G401.6 (cell line): ENCODE results near the gene IL4.

Experiments
- FAIRE-seq: peaks from 2 replicates; lab custom pipeline; 2012; peaks lifted over from hg19 to GRCh38; lab: Jason Lieb, UNC

IL4 gene

DNA sequence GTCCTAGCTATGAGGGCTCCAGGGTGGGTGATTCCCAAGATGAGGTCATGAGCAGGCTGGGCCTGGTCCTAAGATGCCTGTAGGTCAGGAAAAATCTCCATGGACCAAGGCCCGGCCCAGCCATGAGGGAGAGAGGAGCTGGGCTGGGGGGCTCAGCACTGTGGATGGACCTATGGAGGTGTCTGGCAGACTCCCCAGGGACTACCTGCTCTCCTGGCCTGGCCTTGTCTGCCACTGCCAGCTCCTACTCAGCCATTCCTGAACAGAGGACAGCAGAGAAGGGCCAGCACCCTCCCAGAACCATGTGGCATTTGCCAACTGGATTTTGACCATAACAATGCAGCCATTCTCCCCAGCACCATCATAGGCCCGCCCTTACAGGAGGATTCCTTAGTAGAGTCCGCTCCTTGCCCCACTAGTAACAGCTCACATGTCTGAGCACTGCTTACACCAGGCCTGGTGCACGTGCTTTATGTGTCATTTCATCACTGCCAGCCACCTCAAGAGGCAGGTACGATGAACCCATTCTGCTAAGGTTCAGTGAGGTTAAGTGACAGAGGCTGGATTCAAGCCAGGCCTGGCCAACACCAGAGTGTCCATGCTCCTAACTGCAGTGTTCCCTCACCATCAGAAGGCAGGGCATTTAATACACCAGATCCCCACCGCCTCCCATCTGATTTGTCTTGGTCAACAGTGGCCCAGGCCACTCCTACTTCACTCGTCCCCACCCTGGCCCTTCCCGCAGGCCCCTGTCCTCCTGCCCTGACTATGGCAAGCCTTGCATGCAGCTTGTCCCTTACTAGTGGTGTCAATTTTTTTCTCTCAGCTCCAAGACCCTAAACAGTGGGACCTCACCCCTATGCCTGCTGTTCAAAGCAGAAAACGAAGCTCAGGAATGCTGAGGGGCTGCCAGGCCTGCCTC is 15.1 kb upstream of the IL4 start:
- FAIRE-seq: no peak

DNA sequence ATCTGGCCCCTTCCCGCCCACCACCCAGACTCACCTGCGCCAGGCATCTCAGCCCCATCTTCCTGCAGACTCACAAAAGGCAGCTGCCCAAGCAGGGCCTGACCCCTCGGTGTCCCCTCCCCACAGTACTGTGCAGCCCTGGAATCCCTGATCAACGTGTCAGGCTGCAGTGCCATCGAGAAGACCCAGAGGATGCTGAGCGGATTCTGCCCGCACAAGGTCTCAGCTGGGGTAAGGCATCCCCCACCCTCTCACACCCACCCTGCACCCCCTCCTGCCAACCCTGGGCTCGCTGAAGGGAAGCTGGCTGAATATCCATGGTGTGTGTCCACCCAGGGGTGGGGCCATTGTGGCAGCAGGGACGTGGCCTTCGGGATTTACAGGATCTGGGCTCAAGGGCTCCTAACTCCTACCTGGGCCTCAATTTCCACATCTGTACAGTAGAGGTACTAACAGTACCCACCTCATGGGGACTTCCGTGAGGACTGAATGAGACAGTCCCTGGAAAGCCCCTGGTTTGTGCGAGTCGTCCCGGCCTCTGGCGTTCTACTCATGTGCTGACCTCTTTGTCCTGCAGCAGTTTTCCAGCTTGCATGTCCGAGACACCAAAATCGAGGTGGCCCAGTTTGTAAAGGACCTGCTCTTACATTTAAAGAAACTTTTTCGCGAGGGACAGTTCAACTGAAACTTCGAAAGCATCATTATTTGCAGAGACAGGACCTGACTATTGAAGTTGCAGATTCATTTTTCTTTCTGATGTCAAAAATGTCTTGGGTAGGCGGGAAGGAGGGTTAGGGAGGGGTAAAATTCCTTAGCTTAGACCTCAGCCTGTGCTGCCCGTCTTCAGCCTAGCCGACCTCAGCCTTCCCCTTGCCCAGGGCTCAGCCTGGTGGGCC is 13.9 kb upstream of the IL4 start:
- FAIRE-seq: no peak

DNA sequence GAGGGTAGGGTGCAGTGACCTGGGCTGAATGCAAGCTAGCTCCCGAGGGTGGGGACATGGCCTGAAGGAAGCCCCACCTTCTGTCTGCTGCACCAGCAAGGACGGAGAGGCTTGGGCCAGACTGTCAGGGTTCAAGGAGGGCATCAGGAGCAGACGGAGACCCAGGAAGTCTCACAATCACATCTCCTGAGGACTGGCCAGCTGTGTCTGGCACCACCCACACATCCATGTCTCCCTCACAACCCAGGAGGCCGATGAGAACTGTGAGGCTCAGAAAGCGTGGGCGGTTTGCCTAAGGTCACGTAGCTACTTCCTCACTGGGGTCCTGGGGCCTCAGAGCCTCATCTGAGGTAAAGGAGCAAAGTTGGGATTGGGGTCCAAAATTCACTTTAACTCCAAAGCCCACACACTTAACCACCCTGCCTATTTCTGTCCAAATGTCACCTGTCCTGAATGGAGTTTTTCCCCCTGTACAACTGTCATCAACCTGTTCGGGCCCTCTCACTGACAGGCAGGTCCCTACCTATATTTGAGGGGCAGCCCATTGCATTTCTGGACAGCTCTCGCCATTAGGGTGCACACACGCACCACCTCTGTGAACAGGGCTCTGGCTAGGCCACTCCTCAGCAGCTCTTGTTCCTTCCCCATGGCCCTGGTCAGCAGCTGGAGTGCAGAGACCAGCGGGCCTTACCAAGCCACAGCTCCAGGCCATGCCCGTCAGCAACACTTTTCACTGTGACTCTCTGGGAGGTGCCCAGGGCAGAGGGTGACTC is 12.4 kb upstream of the IL4 start:
- FAIRE-seq: no peak

DNA sequence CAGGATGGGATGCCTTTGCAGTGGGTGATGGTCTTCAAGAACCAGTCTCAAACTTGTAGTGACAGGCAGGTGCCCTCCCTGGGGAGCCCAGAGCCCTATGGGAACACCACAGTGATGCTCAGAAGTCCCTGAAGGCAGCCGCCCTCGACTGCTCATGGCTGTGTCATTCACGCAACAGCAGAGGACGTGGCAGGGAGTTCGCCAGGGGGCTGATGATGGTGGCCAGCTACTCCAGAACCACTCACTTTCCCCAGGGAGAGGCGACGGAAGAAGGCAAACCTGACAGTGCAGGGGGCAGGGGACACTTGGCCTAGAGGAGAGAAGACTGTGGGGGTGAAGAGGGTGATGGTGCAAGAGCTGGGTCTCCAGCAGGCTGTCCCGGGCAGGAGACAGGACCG is 11.8 kb upstream of the IL4 start:
- FAIRE-seq: no peak

DNA sequence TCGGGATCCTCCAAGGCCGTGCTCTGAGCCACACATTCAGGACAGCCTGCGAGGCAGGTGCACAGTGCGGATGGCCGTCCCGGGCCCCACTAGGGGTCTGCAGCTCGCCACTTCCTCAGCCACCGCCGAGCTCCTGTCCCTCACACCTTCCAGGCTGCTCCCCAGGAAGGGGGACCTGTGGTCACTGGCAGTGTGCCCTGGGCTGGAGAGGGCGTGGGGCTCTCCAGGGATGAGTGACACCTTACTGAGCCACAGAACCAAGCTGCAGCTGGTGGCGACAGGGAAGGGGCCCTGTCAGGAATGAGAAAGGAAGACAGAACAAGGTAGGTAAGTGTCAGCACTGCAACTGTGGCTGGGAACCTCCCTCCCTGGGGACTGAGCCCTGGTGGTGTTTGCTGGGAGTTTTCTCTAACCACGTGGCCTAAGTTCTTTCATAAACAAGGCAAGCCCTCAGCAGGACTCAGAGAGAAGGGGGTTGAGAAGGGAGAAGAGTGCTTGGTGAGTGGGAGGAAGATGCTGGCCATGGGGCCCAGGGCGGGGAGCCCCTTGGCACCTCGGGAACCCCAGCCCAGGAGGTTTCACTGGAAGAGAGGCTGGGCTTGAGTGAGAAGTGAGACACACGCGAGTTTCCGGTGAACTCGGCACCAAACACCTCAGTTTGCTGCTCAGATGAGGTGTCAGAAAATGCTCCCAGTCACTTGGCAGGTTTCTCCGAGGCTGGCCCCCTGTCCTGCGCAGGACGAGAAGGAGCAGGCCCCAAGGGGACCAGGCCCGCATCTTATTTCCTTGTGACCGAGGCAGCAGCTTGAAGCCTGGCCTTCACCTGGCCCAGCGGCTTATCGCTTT is 10.6 kb upstream of the IL4 start:
- FAIRE-seq: no peak

DNA sequence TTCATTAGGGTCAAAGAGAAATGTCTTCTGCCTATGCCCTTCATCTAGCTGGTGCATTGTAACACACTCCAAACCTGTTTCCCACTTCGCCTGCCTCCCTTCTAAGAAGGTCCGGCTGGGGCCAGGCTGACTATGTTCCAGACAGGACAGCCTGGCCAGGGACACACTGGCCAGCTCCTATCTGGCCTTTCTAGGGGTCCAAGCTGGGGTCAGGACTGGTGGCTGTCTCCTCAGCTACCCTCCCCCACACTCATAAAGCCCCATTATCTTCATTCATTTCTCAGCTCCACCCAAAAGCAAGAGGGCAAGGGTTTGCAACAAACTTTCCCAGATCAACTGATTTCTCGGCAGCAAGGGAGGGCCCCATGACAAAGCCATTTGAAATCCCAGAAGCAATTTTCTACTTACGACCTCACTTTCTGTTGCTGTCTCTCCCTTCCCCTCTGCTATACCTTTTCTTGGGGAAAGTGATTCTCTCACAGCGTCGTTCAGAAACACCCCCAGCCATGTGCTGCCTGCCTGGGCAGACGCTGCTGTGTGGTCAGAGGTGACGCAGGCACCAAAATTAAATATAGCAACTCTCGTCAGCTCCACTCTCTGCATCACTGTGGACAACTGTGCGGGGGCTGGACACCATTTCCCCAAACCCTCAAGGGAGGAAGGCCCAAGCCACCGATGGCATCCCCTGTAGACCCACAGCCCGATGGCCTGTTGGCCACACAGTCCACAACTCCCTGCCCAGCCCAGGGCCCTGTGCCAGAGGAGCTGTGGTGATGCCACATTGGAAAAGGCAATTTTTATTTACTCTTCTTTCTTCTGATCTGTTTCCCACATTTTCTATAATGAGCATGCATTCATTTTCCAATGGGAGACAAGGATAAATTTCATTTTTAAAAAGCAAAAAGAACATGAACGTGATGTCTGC is 9.8 kb upstream of the IL4 start:
- no peak for FAIRE-seq

DNA sequence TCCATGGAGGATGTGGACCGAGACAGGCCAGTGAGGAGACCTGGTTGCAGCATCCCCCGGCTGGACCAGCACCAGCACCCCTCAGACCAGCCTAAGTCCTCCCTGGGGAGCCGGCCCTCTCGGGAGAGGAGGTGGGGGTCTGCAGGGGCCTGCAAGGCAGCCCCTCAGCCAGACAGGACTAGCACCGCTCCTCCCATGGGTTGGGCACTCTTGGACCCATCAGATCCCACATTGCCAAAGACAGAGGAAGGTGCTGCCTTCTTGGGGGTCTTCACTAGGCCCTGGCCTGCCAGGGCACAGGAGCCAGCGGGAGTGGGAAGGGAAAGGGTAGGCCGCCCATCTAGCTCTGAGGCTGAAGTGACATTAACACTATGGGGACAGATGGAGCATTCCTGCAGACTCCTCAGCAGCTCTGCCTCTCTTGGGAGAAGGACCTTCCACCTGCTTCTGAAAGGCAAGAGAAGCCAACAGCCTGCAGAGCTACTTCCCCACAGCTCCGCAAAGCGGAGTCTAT is 9.0 kb upstream of the IL4 start:
- no peak for FAIRE-seq

DNA sequence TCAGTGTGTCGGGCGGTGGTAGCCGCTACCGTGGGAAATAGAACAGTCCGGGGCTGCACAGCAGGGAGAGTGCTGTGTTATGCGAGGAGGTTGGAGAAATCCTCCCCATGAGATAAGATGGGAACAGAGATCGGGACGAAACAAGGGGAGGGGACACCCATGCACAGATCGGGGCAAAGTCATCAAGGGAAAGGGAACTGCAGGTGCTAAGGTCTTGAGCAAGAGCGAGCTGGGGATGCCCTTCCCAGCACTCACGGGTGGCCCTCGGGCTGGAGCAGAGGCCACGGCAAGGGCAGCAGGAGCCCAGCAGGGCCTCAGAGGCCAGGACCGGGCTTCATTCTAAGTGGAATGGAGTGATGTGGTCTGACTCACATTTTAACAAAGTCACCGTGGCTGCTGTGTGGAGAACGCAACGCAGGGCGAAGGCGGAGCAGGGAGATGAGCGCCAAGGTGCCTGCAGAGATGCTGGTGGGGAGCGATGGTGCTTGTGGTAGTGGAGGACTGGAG is 8.2 kb upstream of the IL4 start:
- FAIRE-seq: no peak

DNA sequence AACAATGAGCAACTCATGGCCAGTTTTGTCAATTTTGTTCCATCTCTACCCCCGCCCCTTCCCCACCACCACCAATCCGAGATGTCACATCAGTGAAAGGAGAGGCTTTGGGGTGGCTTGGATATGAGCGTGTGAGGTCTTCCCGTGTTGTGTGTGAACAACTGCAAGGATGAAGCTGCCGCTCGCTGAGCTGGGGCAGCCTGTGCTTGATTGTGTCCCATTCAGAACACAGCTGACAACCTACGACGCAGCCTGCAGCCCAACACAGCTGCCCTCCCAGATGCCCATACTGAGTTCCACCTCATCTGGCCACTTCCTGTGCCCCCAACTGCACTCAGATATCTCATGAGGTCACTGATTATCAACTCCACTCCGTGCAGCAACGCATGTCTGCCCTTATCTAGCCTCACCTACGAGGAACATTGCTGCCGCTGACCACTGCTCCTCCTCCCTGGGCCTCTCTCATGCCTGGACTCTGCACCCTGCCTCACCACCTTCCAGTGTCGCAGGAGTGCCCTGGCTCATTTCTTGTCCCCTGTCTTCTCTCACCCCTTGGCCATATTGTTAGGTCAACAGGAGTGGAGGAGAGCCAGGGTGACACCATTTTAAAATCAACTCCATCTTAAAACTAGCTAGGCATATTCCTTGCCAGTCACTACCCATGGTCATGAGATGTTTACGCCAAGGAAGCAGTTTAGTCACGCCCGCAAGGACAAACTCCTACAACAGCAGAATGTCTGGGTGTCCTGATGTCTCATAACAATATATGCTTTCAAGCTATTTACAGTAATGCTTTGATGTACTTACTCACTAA is 7.3 kb upstream of the IL4 start:
- no peak for FAIRE-seq

DNA sequence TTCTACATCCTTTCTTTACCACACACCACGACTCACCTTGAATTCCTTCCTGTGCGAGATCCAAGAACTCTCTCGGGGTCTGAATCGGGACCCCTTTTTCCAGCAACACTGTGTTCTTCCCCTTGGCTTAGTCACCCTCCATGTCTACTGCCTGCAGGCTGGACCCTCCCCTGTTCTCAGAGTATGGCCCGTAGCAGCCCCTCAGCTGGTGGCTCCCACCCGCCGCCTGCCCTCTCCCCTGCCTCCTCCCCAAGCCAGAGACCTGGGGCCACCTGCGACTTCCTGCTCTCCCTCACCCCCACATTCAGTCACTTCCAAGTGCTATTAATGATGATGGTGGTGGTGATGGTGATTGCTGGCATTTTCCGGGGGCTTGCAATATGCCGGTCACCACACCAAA is 6.5 kb upstream of the IL4 start:
- no peak for FAIRE-seq

DNA sequence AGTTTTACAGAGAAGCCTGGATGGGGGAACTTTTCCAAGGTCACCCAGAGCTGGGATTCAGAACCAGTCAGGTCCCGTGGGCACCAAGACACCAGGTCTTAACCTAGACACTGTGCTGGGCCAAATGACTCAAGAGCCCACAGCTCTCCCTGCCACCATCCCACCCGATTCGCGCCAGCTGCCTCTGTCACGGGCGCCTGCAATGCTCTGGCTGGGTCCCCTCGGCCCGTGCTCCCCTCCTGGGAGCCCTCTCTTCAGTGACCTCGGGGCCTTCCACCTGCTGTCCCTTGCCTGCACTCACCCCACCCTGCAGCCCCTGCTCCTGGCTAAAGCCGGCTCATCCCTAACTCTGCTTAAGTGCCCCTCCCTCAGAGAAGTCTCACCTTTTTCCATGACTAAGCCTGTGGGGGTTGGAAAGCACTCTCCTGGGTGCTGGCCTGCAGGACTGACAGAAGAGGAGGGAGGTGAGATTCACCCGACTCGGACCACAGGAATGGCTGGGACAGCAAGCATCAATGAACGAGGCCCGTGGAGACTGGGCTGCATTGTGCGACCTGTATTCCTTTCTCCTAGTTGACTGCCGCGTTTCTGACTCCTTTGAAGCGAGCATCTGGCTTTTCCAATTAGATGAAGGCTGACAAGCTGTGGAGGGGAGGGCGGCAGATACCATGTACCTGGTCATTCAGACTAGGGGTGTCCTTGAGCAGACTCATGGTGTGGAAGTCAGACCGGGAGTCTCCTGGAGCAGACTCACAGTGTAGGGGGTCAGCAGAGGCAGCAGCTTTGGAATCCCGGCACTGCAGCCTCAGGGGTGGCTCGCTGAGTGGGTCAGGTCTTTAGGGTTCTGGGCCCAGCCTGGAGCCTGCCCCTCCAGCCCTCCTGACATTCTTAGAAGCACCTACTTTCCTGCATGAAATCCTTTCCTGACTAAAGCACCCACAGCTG is 5.8 kb upstream of the IL4 start:
- no peak for FAIRE-seq

DNA sequence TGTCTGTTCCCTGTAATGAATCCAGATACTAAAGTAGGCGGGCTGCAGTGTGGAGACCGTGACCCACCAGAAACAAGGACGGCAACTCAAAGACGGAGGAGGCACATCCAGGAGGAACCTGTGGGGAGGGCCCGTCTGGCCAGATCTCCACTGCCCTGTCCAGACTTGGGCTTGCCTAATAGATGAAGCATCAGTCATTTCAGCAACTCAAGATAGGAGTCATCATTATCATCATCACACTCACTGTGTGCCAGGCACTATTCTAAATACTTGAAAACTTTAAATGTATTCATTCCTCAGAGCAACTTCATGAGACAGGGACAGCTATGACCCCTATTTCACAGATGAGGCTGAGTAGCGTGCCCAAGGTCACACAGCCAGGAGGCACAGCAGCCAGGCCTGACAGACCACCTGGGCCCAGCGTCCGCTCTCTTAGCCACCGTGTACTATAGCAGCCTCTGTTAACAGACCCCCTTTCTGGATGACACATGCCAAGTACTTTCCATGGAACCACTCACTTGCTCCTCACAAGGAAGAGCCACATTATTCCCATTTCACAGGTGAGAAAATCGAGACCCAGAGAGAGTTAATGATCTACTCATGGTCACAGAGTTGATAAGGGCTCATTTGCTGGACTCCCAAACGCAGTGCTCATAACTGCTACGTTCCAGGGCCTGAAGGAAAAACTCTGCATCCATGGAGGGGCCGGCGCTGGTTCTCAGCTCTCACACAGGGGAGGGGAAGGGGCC is 4.9 kb upstream of the IL4 start:
- no peak for FAIRE-seq

DNA sequence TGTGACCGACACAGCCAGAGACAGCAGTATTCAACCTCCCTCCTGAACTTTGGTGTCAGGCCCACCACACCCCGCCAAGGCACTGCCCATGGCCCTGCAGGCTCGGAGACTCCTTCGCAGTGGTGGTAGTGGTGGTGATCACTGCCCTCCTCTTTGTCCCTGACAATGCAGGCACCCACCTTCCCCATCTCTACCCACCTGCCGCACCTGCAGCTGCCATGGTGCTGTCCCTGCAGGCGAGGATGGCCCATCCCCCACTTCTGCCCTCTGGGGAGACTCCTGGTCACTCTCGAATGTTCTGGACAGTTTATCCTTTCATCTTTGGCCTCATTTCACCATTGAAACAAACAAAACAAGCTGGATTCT is 4.4 kb upstream of the IL4 start:
- no peak for FAIRE-seq

DNA sequence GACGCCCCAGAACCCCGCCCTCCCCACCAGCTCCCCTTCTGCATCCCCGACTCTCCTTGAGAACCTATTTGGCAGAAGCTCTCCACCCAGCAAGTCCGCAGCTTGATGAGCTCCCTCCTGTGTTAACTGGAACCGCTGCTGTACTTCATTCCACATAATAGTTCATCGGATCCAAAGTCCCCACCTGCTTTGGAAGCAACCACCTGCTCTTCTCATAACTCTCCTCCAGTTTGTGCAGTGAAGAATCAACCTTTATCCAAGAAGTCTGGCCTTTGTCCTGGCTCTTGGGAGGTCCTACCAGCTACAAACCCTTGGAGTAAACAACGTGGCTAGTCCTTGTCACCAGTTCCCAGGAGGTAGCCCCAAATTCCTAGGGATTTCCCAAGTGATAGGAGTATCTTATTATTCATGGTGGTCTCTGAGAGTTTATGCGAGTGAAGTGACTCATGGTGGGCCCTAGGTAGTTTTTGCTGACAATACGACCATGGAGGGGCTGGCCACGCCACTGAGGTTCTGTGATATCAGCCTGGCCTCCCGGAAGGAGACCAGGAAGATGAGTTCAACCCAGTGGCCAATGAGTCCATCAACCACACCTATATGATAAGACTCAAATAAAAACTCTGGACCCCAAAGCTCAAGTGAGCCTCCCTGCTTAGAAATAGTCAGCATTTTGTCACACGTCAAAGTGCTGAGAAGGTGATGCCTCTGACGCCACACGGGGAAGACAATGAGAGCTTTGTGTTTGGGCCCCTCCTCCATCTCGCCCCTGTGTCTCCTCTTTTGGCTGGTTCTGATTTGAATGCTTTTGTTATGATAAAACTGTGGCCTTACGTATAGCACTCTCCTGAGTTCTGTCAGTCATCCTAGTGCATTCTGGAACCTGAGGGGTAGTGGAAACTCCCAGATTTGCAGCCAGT is 3.6 kb upstream of the IL4 start:
- no peak for FAIRE-seq

DNA sequence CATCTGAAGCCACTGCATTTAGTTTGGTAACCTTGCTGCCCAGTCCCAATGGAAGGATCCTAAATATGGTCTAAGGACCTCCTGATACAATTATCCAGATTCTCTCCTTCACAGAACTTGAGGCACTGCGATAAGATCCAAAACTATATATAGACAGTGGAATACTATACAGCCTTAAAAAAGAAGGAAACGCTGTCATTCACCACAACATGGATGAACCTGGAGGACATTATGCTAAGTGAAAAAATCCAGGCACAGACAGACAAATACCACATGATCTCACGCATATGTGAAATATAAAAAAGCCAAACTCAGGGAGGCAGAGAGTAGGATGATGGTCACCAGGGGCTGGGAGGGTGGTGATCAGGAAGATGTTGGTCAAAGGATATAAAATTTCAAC is 2.8 kb upstream of the IL4 start:
- no peak for FAIRE-seq

DNA sequence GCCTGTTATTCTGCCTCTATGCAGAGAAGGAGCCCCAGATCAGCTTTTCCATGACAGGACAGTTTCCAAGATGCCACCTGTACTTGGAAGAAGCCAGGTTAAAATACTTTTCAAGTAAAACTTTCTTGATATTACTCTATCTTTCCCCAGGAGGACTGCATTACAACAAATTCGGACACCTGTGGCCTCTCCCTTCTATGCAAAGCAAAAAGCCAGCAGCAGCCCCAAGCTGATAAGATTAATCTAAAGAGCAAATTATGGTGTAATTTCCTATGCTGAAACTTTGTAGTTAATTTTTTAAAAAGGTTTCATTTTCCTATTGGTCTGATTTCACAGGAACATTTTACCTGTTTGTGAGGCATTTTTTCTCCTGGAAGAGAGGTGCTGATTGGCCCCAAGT is 301 bp upstream of the IL4 start:
- no peak for FAIRE-seq
